ENCODE measurements around the gene ERAP2. TPM values are rescaled to one million over a fixed set of nuclear protein-coding genes. Genes with fewer than 3 reads are reported as not detected.

ERAP2 gene
- total and polyA plus RNA-seq, 10 of the 15 experiments (the other 5 are each of a cell fraction or from before 2014, with no cell fraction given): 4.0 to 28.7 (median 11.7) TPM

DNA sequence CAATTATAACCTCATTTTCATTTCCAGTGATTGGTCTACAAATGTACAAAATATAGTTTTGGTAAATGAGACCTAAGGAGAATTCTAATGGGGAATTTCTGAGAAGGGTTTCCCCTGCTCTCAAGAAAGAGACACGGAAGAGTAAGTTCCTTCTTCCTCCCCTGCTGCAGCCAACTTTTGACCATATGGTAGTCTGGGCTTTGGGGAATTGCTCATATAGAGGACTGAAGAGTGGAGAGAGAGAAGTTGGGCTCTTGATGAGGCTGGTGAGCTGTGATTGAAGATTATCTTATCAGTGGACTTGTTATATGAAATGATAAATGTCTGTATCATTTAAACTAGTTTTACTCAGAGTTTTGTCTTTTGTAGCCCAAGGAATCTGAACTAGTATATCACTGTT lies 55.3 kb downstream of the ERAP2 start (continued):
- no peak for TF ChIP-seq PAX5 (IDR thresholded peaks at IDR 0.05; ENCODE audit: borderline replicate concordance, low read depth, low read length)
- no peak for TF ChIP-seq BACH1 (IDR thresholded peaks at IDR 0.05; ENCODE audit: borderline replicate concordance)
- no peak for TF ChIP-seq SIX5 (IDR thresholded peaks at IDR 0.05; ENCODE audit: low read depth, low read length, severe bottlenecking)
- no peak for TF ChIP-seq JUND (IDR thresholded peaks at IDR 0.05; ENCODE audit: low read depth, low read length)
- TF ChIP-seq, protein P1, sequence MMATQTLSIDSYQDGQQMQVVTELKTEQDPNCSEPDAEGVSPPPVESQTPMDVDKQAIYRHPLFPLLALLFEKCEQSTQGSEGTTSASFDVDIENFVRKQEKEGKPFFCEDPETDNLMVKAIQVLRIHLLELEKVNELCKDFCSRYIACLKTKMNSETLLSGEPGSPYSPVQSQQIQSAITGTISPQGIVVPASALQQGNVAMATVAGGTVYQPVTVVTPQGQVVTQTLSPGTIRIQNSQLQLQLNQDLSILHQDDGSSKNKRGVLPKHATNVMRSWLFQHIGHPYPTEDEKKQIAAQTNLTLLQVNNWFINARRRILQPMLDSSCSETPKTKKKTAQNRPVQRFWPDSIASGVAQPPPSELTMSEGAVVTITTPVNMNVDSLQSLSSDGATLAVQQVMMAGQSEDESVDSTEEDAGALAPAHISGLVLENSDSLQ (IDR thresholded peaks at IDR 0.05): no peak
- TF ChIP-seq KLF5 (IDR thresholded peaks at IDR 0.05; ENCODE audit: partially characterized antibody): no peak
- TF ChIP-seq, protein P2, sequence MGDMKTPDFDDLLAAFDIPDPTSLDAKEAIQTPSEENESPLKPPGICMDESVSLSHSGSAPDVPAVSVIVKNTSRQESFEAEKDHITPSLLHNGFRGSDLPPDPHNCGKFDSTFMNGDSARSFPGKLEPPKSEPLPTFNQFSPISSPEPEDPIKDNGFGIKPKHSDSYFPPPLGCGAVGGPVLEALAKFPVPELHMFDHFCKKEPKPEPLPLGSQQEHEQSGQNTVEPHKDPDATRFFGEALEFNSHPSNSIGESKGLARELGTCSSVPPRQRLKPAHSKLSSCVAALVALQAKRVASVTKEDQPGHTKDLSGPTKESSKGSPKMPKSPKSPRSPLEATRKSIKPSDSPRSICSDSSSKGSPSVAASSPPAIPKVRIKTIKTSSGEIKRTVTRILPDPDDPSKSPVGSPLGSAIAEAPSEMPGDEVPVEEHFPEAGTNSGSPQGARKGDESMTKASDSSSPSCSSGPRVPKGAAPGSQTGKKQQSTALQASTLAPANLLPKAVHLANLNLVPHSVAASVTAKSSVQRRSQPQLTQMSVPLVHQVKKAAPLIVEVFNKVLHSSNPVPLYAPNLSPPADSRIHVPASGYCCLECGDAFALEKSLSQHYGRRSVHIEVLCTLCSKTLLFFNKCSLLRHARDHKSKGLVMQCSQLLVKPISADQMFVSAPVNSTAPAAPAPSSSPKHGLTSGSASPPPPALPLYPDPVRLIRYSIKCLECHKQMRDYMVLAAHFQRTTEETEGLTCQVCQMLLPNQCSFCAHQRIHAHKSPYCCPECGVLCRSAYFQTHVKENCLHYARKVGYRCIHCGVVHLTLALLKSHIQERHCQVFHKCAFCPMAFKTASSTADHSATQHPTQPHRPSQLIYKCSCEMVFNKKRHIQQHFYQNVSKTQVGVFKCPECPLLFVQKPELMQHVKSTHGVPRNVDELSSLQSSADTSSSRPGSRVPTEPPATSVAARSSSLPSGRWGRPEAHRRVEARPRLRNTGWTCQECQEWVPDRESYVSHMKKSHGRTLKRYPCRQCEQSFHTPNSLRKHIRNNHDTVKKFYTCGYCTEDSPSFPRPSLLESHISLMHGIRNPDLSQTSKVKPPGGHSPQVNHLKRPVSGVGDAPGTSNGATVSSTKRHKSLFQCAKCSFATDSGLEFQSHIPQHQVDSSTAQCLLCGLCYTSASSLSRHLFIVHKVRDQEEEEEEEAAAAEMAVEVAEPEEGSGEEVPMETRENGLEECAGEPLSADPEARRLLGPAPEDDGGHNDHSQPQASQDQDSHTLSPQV (IDR thresholded peaks at IDR 0.05): no peak
- TF ChIP-seq CHD4 (IDR thresholded peaks at IDR 0.05): no peak
- TF ChIP-seq, protein P3, sequence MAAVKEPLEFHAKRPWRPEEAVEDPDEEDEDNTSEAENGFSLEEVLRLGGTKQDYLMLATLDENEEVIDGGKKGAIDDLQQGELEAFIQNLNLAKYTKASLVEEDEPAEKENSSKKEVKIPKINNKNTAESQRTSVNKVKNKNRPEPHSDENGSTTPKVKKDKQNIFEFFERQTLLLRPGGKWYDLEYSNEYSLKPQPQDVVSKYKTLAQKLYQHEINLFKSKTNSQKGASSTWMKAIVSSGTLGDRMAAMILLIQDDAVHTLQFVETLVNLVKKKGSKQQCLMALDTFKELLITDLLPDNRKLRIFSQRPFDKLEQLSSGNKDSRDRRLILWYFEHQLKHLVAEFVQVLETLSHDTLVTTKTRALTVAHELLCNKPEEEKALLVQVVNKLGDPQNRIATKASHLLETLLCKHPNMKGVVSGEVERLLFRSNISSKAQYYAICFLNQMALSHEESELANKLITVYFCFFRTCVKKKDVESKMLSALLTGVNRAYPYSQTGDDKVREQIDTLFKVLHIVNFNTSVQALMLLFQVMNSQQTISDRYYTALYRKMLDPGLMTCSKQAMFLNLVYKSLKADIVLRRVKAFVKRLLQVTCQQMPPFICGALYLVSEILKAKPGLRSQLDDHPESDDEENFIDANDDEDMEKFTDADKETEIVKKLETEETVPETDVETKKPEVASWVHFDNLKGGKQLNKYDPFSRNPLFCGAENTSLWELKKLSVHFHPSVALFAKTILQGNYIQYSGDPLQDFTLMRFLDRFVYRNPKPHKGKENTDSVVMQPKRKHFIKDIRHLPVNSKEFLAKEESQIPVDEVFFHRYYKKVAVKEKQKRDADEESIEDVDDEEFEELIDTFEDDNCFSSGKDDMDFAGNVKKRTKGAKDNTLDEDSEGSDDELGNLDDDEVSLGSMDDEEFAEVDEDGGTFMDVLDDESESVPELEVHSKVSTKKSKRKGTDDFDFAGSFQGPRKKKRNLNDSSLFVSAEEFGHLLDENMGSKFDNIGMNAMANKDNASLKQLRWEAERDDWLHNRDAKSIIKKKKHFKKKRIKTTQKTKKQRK (IDR thresholded peaks at IDR 0.05; ENCODE audit: low read depth, low read length): no peak
- TF ChIP-seq HDAC6 (IDR thresholded peaks at IDR 0.05; ENCODE audit: unreplicated experiment): no peak
- no peak for TF ChIP-seq TCF7 (IDR thresholded peaks at IDR 0.05; ENCODE audit: borderline replicate concordance)
- TF ChIP-seq ZNF24 (IDR thresholded peaks at IDR 0.05): no peak
- TF ChIP-seq, protein P4, sequence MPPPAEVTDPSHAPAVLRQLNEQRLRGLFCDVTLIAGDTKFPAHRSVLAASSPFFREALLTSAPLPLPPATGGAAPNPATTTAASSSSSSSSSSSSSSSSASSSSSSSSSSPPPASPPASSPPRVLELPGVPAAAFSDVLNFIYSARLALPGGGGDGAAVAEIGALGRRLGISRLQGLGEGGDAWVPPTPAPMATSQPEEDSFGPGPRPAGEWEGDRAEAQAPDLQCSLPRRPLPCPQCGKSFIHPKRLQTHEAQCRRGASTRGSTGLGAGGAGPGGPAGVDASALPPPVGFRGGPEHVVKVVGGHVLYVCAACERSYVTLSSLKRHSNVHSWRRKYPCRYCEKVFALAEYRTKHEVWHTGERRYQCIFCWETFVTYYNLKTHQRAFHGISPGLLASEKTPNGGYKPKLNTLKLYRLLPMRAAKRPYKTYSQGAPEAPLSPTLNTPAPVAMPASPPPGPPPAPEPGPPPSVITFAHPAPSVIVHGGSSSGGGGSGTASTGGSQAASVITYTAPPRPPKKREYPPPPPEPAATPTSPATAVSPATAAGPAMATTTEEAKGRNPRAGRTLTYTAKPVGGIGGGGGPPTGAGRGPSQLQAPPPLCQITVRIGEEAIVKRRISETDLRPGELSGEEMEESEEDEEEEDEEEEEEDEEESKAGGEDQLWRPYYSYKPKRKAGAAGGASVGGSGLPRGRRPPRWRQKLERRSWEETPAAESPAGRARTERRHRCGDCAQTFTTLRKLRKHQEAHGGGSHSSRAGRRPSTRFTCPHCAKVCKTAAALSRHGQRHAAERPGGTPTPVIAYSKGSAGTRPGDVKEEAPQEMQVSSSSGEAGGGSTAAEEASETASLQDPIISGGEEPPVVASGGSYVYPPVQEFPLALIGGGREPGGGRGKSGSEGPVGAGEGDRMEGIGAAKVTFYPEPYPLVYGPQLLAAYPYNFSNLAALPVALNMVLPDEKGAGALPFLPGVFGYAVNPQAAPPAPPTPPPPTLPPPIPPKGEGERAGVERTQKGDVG (CRISPR knock-in tag; IDR thresholded peaks at IDR 0.05): no peak
- TF ChIP-seq, protein P5, sequence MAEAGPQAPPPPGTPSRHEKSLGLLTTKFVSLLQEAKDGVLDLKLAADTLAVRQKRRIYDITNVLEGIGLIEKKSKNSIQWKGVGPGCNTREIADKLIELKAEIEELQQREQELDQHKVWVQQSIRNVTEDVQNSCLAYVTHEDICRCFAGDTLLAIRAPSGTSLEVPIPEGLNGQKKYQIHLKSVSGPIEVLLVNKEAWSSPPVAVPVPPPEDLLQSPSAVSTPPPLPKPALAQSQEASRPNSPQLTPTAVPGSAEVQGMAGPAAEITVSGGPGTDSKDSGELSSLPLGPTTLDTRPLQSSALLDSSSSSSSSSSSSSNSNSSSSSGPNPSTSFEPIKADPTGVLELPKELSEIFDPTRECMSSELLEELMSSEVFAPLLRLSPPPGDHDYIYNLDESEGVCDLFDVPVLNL (IDR thresholded peaks at IDR 0.05; ENCODE audit: low read depth, low read length): no peak
- no peak; the same call in 1 of the 2 replicates for TF ChIP-seq ZBED1 (IDR thresholded peaks at IDR 0.05; ENCODE audit: borderline replicate concordance)
- no peak for TF ChIP-seq ZNF622 (IDR thresholded peaks at IDR 0.05)
- TF ChIP-seq ASH2L (IDR thresholded peaks at IDR 0.05; ENCODE audit: borderline replicate concordance, low read depth): no peak

All from GM12878 (cell line).